Bronchial epithelial cell (primary cell): ENCODE results near the gene FBN2. TPM values are rescaled to one million over a fixed set of nuclear protein-coding genes. Genes with fewer than 3 reads are reported as not detected.

Source experiments
- DNase-seq: peaks from one replicate; pipeline ENCODE4 v3.0.0-alpha.2; 2010; ENCODE audit warnings: low read depth
- FAIRE-seq: peaks from 2 replicates; lab custom pipeline; 2011; peaks lifted over from hg19 to GRCh38; lab: Jason Lieb, UNC
- H3K27me3 ChIP-seq: 2 replicates; pipeline ENCODE4 v1.5.1; 2011; ENCODE audit warnings: low read length; ENCODE audit not compliant: control insufficient read depth, insufficient read depth
- H3K36me3 ChIP-seq: 2 replicates; pipeline ENCODE4 v1.5.1; 2011; ENCODE audit warnings: low read length; ENCODE audit not compliant: control insufficient read depth, insufficient read depth
- H3K4me3 ChIP-seq: 2 replicates; pipeline ENCODE4 v1.5.1; 2011; ENCODE audit warnings: mild to moderate bottlenecking, low read depth, low read length, control low read depth
- CTCF ChIP-seq: IDR thresholded peaks from 2 replicates; pipeline ENCODE4 v1.5.1; 2011; ENCODE audit warnings: mild to moderate bottlenecking, moderate library complexity, low read length, control low read depth, inconsistent platforms; ENCODE audit not compliant: insufficient read depth, severe bottlenecking
- total RNA-seq: library from RNA; depleted of rRNA; stranded (reverse); fragments of >200 nt; gene quantifications from 2 replicates; pipeline ENCODE4 v1.2.1, GENCODE V29; 2014

The FBN2 gene
- total RNA-seq, 1 donor from 2014 or later = 49.0 TPM

DNA sequence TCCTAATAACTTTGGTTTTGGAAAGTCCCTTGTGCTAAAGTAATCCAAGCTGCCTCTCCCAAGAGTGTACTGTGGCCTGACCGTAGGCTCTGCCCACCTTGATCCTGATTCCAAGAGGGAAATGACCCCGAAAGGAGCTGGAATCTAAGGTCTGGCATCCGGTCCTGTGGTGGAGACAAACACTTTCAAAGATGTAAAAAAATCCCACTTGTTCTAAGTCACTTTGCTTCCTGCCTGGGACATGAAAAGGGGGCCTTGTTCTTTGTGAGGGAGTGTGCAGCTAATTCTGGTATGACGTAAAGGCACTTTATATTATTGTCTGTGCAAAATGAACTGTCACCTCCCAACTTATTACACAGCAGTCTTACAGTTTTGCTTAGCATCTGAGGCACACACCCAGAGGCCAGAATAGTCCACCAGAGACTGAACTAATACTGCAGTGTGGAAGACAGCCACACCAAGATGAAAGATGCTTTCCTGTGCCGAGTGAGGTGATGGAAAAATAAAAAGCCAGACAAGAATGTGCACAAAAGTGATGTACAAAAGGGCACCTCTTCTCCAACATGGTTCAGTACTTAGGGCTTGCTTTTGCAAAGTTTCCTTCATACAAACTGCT lies 325.7 kb downstream of the FBN2 start:
- peaks cover 5% of the 10 kb centered on the region for H3K27me3 ChIP-seq
- FAIRE-seq (no peak), DNase-seq (no peak)
- TF ChIP-seq CTCF = no peak
- H3K36me3 ChIP-seq = no peaks in the 10 kb centered on the region
- no peak overlapping the region for H3K4me3 ChIP-seq

GRCh38 chr5:128208436-128208835 lies 329.6 kb downstream of the FBN2 start:
- H3K27me3 ChIP-seq = peaks cover 5% of the 10 kb centered on the region
- no peak for TF ChIP-seq CTCF
- DNase-seq = no peak
- H3K4me3 ChIP-seq = no peak overlapping the region
- FAIRE-seq = no peak
- H3K36me3 ChIP-seq = no peaks in the 10 kb centered on the region
